Cardiac fibroblast (primary cell): Measurements from ENCODE around the gene LHB.
A peak's percentile ranks its signal among the peaks of the same experiment; 100 is the strongest.

Experiments used
- DNase-seq, 2 donors: peaks; one replicate each; pipeline versions ENCODE4 v3.0.0 to v3.0.0-alpha.2; 2010; ENCODE audit warnings: low read depth in 2 of 2
- H3K4me3 ChIP-seq, 2 donors: replicated peaks in 1 of 2; 1 replicate in 1 of 2; 2 replicates in 1 of 2; pipeline ENCODE4 v1.5.1; 2011; ENCODE audit warnings: low read depth in 2 of 2, low read length in 2 of 2, mild to moderate bottlenecking in 2 of 2, moderate library complexity in 1 of 2
- CTCF ChIP-seq: IDR thresholded peaks from one replicate; pipeline ENCODE4 v1.5.1; 2011; ENCODE audit warnings: low read depth, mild to moderate bottlenecking, low read length, inconsistent platforms

Gene LHB

GRCh38 chr19:48975947-48976847 lies 40.7 kb downstream of the LHB start:
- TF ChIP-seq CTCF, result peak; percentile 21
- DNase-seq, result peak in 1 of 2 donors; percentile 27
- no peak overlapping the region for H3K4me3 ChIP-seq

- peak; percentile 85 to 87 for DNase-seq
- no peak overlapping the region for H3K4me3 ChIP-seq
- TF ChIP-seq CTCF, result peak; percentile 90
Observed at GRCh38 chr19:48970923-48971395, 45.9 kb downstream of the LHB start.

GRCh38 chr19:48970139-48970766 lies 46.6 kb downstream of the LHB start:
- no peak for TF ChIP-seq CTCF
- H3K4me3 ChIP-seq, result no peak overlapping the region
- no peak for DNase-seq

GRCh38 chr19:48969276-48970138 lies 47.4 kb downstream of the LHB start:
- TF ChIP-seq CTCF, result no peak
- peak in 1 of 2 donors; percentile 40 for DNase-seq
- no peak overlapping the region for H3K4me3 ChIP-seq

- DNase-seq, result peak in 1 of 2 donors; percentile 25
- no peak overlapping the region for H3K4me3 ChIP-seq
- no peak for TF ChIP-seq CTCF
Observed at GRCh38 chr19:48968813-48969218, 48.1 kb downstream of the LHB start.

GRCh38 chr19:48968179-48968661 lies 48.7 kb downstream of the LHB start:
- TF ChIP-seq CTCF, result no peak
- no peak overlapping the region for H3K4me3 ChIP-seq
- no peak for DNase-seq
